Tibial nerve (tissue), 4 donors: ENCODE measurements around the gene ATP9B.

Source experiments
- CTCF ChIP-seq, 5 experiments: fragments of 200-600 bp in 3 of 5; fragments of 450-650 bp in 2 of 5; sonication (generic) in 3 of 5; IDR thresholded peaks; one replicate each; pipeline ENCODE4 v1.5.1; 2016 to 2019; ENCODE audit warnings: antibody characterized with exemption in 5 of 5, mild to moderate bottlenecking in 3 of 5, moderate library complexity in 2 of 5
- EP300 ChIP-seq, 2 donors: sonication (generic); formaldehyde crosslinking; IDR thresholded peaks; one replicate each; pipeline ENCODE4 v1.6.1; 2017; ENCODE audit warnings: antibody characterized with exemption in 2 of 2, mild to moderate bottlenecking in 1 of 2

GRCh38 chr18:79424880-79425568 is 355.8 kb downstream of the ATP9B start:
- TF ChIP-seq CTCF (IDR thresholded peaks at IDR 0.05) (no peak), EP300 (IDR thresholded peaks at IDR 0.05) (no peak)
